HEK293 (cell line): ENCODE measurements around the gene FHL3.
A peak's percentile ranks its signal among the peaks of the same experiment; 100 is the strongest.

Experiments used
- CTCF ChIA-PET: fragments of 350-600 bp; formaldehyde crosslinking; extraction: SDS; loops from one replicate; lab custom pipeline; 2021; ENCODE audit warnings: antibody characterized with exemption; lab: Yijun Ruan, JAX
- POLR2A ChIA-PET: fragments of 300-600 bp; formaldehyde crosslinking; extraction: SDS; loops from one replicate; lab custom pipeline; 2020; ENCODE audit warnings: antibody characterized with exemption, inconsistent platforms; lab: Yijun Ruan, JAX
- H3K27ac ChIP-seq: fragments of 200-500 bp; sonication (Bioruptor generic); 2 replicates; pipeline ENCODE4 v1.5.1; 2014; ENCODE audit warnings: low read depth, low read length, control low read depth, inconsistent platforms; ENCODE audit errors: extremely low read depth
- H3K36me3 ChIP-seq, 2 experiments: fragments of 200-500 bp in 1 of 2; sonication (Bioruptor generic) in 1 of 2; 1 replicate in 1 of 2; 2 replicates in 1 of 2; pipeline ENCODE4 v1.5.1; 2014 to 2017; ENCODE audit warnings: inconsistent platforms in 2 of 2, low read length in 2 of 2; ENCODE audit not compliant: control insufficient read depth in 2 of 2, insufficient read depth in 1 of 2
- H3K4me1 ChIP-seq: fragments of 200-500 bp; sonication (Bioruptor generic); 2 replicates; pipeline ENCODE4 v1.5.1; 2014; ENCODE audit warnings: mild to moderate bottlenecking, low read length, inconsistent platforms; ENCODE audit not compliant: control insufficient read depth, insufficient read depth
- H3K4me3 ChIP-seq: 2 replicates; pipeline ENCODE4 v1.5.1; 2011; ENCODE audit warnings: low read depth, mild to moderate bottlenecking, control low read depth, low read length, moderate library complexity
- H3K9me3 ChIP-seq: fragments of 200-500 bp; sonication (Bioruptor generic); 2 replicates; pipeline ENCODE4 v1.5.1; 2014; ENCODE audit warnings: low read depth, low read length, inconsistent platforms; ENCODE audit not compliant: control insufficient read depth, insufficient read depth
- BCL11A ChIP-seq: fragments of 450-650 bp; formaldehyde crosslinking; IDR thresholded peaks from 2 replicates; pipeline ENCODE4 v1.5.1; 2016; ENCODE audit warnings: low read depth, missing biosample characterization, missing genetic modification characterization
- HOXC10 ChIP-seq: sonication (generic); formaldehyde crosslinking; IDR thresholded peaks from 2 replicates; pipeline ENCODE4 v1.8.1; 2023; ENCODE audit warnings: mild to moderate bottlenecking, missing genetic modification reagents
- INSM2 ChIP-seq: fragments of 450-650 bp; formaldehyde crosslinking; IDR thresholded peaks from 2 replicates; pipeline ENCODE4 v1.5.1; 2016; ENCODE audit warnings: missing biosample characterization, missing genetic modification characterization
- KLF8 ChIP-seq: fragments of 450-650 bp; formaldehyde crosslinking; IDR thresholded peaks from 2 replicates; pipeline ENCODE4 v1.5.1; 2016; ENCODE audit warnings: missing biosample characterization, missing genetic modification characterization
- SCRT2 ChIP-seq: fragments of 450-650 bp; formaldehyde crosslinking; IDR thresholded peaks from 2 replicates; pipeline ENCODE4 v1.5.1; 2016; ENCODE audit warnings: missing biosample characterization, missing genetic modification characterization
- WT1 ChIP-seq: fragments of 450-650 bp; formaldehyde crosslinking; IDR thresholded peaks from 2 replicates; pipeline ENCODE4 v1.5.1; 2016; ENCODE audit warnings: missing biosample characterization, missing genetic modification characterization
- ZEB2 ChIP-seq: fragments of 450-650 bp; formaldehyde crosslinking; IDR thresholded peaks from 2 replicates; pipeline ENCODE4 v1.5.1; 2016; ENCODE audit warnings: missing biosample characterization, missing genetic modification characterization
- ZNF148 ChIP-seq: fragments of 450-650 bp; formaldehyde crosslinking; IDR thresholded peaks from 2 replicates; pipeline ENCODE4 v1.5.0; 2017; ENCODE audit warnings: missing biosample characterization, missing genetic modification characterization, borderline replicate concordance
- ZNF18 ChIP-seq: fragments of 450-650 bp; formaldehyde crosslinking; IDR thresholded peaks from 2 replicates; pipeline ENCODE4 v1.5.1; 2016; ENCODE audit warnings: missing biosample characterization, missing genetic modification characterization
- ZNF19 ChIP-seq: fragments of 450-650 bp; formaldehyde crosslinking; IDR thresholded peaks from 2 replicates; pipeline ENCODE4; 2016; ENCODE audit warnings: missing biosample characterization, missing genetic modification characterization, low read depth
- ZNF221 ChIP-seq: fragments of 450-650 bp; formaldehyde crosslinking; IDR thresholded peaks from 2 replicates; pipeline ENCODE4 v1.5.1; 2017; ENCODE audit warnings: missing biosample characterization, missing genetic modification characterization, borderline replicate concordance
- ZNF335 ChIP-seq: fragments of 450-650 bp; formaldehyde crosslinking; conservative IDR thresholded peaks from 2 replicates; pipeline ENCODE4 v1.5.1; 2016; ENCODE audit warnings: missing biosample characterization, missing genetic modification characterization
- ZNF398 ChIP-seq: fragments of 450-650 bp; formaldehyde crosslinking; IDR thresholded peaks from 2 replicates; pipeline ENCODE4 v1.5.1; 2017; ENCODE audit warnings: missing biosample characterization, missing genetic modification characterization
- ZNF548 ChIP-seq: fragments of 450-650 bp; formaldehyde crosslinking; IDR thresholded peaks from 2 replicates; pipeline ENCODE4 v1.5.1; 2016; ENCODE audit warnings: missing biosample characterization, missing genetic modification characterization
- ZNF555 ChIP-seq: fragments of 450-650 bp; formaldehyde crosslinking; conservative IDR thresholded peaks from 2 replicates; pipeline ENCODE4 v1.5.1; 2017; ENCODE audit warnings: missing biosample characterization, mild to moderate bottlenecking, missing genetic modification characterization, inconsistent platforms
- ZNF558 ChIP-seq: fragments of 450-650 bp; formaldehyde crosslinking; IDR thresholded peaks from 2 replicates; pipeline ENCODE4 v1.5.1; 2016; ENCODE audit warnings: missing biosample characterization, missing genetic modification characterization
- ZNF660 ChIP-seq: fragments of 450-650 bp; IDR thresholded peaks from 2 replicates; pipeline ENCODE4 v1.5.1; 2018; ENCODE audit warnings: missing biosample characterization, mild to moderate bottlenecking, missing genetic modification characterization
- ZNF837 ChIP-seq: fragments of 450-650 bp; formaldehyde crosslinking; IDR thresholded peaks from 2 replicates; pipeline ENCODE4 v1.5.1; 2016; ENCODE audit warnings: missing biosample characterization, missing genetic modification characterization
- TF ChIP-seq, protein P1 (sequence below): fragments of 450-650 bp; formaldehyde crosslinking; IDR thresholded peaks from 2 replicates; pipeline ENCODE4 v1.5.1; 2016; ENCODE audit warnings: missing biosample characterization, missing genetic modification characterization
- TF ChIP-seq, protein P2 (sequence below): fragments of 450-650 bp; formaldehyde crosslinking; IDR thresholded peaks from 2 replicates; pipeline ENCODE4 v1.5.1; 2016; ENCODE audit warnings: missing biosample characterization, missing genetic modification characterization
- TF ChIP-seq, protein P3 (sequence below): fragments of 450-650 bp; formaldehyde crosslinking; optimal IDR thresholded peaks from 2 replicates; pipeline ENCODE3; 2016; ENCODE audit warnings: missing biosample characterization, mild to moderate bottlenecking, missing genetic modification characterization

The FHL3 gene

GRCh38 chr1:38046333-38046883 lies 41.1 kb upstream of the FHL3 start, which contains the start of gene POU3F1 (continued):
- TF ChIP-seq, protein P1, sequence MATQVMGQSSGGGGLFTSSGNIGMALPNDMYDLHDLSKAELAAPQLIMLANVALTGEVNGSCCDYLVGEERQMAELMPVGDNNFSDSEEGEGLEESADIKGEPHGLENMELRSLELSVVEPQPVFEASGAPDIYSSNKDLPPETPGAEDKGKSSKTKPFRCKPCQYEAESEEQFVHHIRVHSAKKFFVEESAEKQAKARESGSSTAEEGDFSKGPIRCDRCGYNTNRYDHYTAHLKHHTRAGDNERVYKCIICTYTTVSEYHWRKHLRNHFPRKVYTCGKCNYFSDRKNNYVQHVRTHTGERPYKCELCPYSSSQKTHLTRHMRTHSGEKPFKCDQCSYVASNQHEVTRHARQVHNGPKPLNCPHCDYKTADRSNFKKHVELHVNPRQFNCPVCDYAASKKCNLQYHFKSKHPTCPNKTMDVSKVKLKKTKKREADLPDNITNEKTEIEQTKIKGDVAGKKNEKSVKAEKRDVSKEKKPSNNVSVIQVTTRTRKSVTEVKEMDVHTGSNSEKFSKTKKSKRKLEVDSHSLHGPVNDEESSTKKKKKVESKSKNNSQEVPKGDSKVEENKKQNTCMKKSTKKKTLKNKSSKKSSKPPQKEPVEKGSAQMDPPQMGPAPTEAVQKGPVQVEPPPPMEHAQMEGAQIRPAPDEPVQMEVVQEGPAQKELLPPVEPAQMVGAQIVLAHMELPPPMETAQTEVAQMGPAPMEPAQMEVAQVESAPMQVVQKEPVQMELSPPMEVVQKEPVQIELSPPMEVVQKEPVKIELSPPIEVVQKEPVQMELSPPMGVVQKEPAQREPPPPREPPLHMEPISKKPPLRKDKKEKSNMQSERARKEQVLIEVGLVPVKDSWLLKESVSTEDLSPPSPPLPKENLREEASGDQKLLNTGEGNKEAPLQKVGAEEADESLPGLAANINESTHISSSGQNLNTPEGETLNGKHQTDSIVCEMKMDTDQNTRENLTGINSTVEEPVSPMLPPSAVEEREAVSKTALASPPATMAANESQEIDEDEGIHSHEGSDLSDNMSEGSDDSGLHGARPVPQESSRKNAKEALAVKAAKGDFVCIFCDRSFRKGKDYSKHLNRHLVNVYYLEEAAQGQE (tag by site-specific recombination): no peak

- ChIA-PET POLR2A (no interaction called here), CTCF (no interaction called here)
- Histone ChIP-seq H3K27ac (no peak overlapping the region; the same call in 1 of the 2 replicates), H3K4me3 (peak overlapping the region; percentile 15), H3K36me3 (no peaks in the 10 kb centered on the region), H3K9me3 (no peaks in the 10 kb centered on the region), H3K4me1 (no peaks in the 10 kb centered on the region)
- TF ChIP-seq BCL11A (tag by site-specific recombination) (no peak), INSM2 (tag by site-specific recombination) (no peak), HOXC10 (CRISPR knock-in tag) (no peak), WT1 (tag by site-specific recombination) (no peak), ZNF558 (tag by site-specific recombination) (no peak), ZNF398 (no peak), ZNF660 (tag by site-specific recombination) (no peak), ZEB2 (tag by site-specific recombination) (no peak), ZNF221 (tag by site-specific recombination) (no peak), ZNF335 (tag by site-specific recombination) (no peak), ZNF148 (tag by site-specific recombination) (no peak), SCRT2 (tag by site-specific recombination) (peak; percentile 92), ZNF18 (tag by site-specific recombination) (no peak), ZNF19 (tag by site-specific recombination) (no peak), ZNF555 (no peak), KLF8 (no peak), ZNF837 (tag by site-specific recombination) (no peak), ZNF548 (no peak)
- TF ChIP-seq, protein P2, sequence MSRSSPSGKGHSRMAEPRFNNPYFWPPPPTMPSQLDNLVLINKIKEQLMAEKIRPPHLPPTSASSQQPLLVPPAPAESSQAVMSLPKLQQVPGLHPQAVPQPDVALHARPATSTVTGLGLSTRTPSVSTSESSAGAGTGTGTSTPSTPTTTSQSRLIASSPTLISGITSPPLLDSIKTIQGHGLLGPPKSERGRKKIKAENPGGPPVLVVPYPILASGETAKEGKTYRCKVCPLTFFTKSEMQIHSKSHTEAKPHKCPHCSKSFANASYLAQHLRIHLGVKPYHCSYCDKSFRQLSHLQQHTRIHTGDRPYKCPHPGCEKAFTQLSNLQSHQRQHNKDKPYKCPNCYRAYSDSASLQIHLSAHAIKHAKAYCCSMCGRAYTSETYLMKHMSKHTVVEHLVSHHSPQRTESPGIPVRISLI: no peak
- TF ChIP-seq, protein P3, sequence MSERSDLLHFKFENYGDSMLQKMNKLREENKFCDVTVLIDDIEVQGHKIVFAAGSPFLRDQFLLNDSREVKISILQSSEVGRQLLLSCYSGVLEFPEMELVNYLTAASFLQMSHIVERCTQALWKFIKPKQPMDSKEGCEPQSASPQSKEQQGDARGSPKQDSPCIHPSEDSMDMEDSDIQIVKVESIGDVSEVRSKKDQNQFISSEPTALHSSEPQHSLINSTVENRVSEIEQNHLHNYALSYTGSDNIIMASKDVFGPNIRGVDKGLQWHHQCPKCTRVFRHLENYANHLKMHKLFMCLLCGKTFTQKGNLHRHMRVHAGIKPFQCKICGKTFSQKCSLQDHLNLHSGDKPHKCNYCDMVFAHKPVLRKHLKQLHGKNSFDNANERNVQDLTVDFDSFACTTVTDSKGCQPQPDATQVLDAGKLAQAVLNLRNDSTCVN (tag by site-specific recombination): peak; percentile 36
These were observed 40.4 kb upstream of the FHL3 start for GRCh38 chr1:38045401-38046332.
